GM19099 (cell line): ENCODE results near the gene LIN37.
A peak's percentile ranks its signal among the peaks of the same experiment; 100 is the strongest.

Experiments used
- POLR2A ChIP-seq: IDR thresholded peaks from 3 replicates; pipeline ENCODE4 v1.6.1; 2011; ENCODE audit warnings: low read depth; ENCODE audit not compliant: insufficient read length; ENCODE audit errors: extremely low read depth

The LIN37 gene

GRCh38 chr19:35750167-35750566, 1.8 kb downstream of the LIN37 start:
- no peak for TF ChIP-seq POLR2A

- no peak for TF ChIP-seq POLR2A
Observed at GRCh38 chr19:35751839-35752745, 3.7 kb downstream of the LIN37 start.

- TF ChIP-seq POLR2A, result no peak
Observed at GRCh38 chr19:35752746-35753350, 4.5 kb downstream of the LIN37 start.

GRCh38 chr19:35753634-35754369, 5.4 kb downstream of the LIN37 start:
- no peak for TF ChIP-seq POLR2A

- TF ChIP-seq POLR2A, result no peak
Observed at GRCh38 chr19:35754370-35755130, 6.2 kb downstream of the LIN37 start.

- no peak for TF ChIP-seq POLR2A
Observed at GRCh38 chr19:35755131-35755549, 6.8 kb downstream of the LIN37 start.

- no peak for TF ChIP-seq POLR2A
Observed at GRCh38 chr19:35755550-35756376, 7.4 kb downstream of the LIN37 start.

GRCh38 chr19:35756377-35757230, 8.2 kb downstream of the LIN37 start, which contains the start of gene HSPB6:
TSS of gene HSPB6 (minus strand) at chr19:35757029. CDS start at chr19:35757008, 21 bp downstream.
- no peak for TF ChIP-seq POLR2A

GRCh38 chr19:35757231-35757748, 8.9 kb downstream of the LIN37 start:
- TF ChIP-seq POLR2A, result no peak

- peak; percentile 75 for TF ChIP-seq POLR2A
Observed at GRCh38 chr19:35757749-35758608, 9.6 kb downstream of the LIN37 start, which contains the start of gene PROSER3. TSS of gene PROSER3 (plus strand) at chr19:35758176. CDS start at chr19:35758216, 40 bp downstream.

GRCh38 chr19:35759697-35760096, 11.3 kb downstream of the LIN37 start:
- TF ChIP-seq POLR2A, result no peak

- TF ChIP-seq POLR2A, result no peak
Observed at GRCh38 chr19:35760711-35761349, 12.5 kb downstream of the LIN37 start.
